PC-9 (cell line): Measurements from ENCODE around the gene ZNF808. TPM values are rescaled to one million over a fixed set of nuclear protein-coding genes. Genes with fewer than 3 reads are reported as not detected.
"Not testable (repeated sequence)": the region's sequence is repeated elsewhere in the genome, so short reads cannot be mapped to it uniquely, and the experiment has no call there.

Experiments
- BruUV-seq: library from RNA; stranded (reverse); fragments of 400-500 nt; replicated peaks from 2 replicates; lab custom pipeline; 2021; lab: Mats Ljungman, UMichigan
- CTCF ChIA-PET: fragments of 300-600 bp; sonication (Branson Sonifier 250); formaldehyde crosslinking; loops from one replicate; lab custom pipeline; 2022; ENCODE audit warnings: antibody characterized with exemption; lab: Charles Lee
- POLR2A ChIA-PET: fragments of 300-600 bp; sonication (Branson Sonifier 250); formaldehyde crosslinking; loops from one replicate; lab custom pipeline; 2022; ENCODE audit warnings: antibody characterized with exemption; ENCODE audit not compliant: unreplicated experiment; lab: Charles Lee
- DNase-seq, 2 experiments: peaks; one replicate each; pipeline versions ENCODE4 v3.0.0 to v3.0.0-alpha.2; 2015 to 2022; ENCODE audit warnings: mixed read lengths in 1 of 2
- H2AFZ ChIP-seq: fragments of 200-600 bp; sonication (generic); 2 replicates; pipeline ENCODE4 v1.8.1; 2017; ENCODE audit warnings: antibody characterized with exemption
- H3F3A ChIP-seq: fragments of 200-600 bp; sonication (generic); 2 replicates; pipeline ENCODE4 v1.8.1; 2017; ENCODE audit warnings: antibody characterized with exemption, mild to moderate bottlenecking, low read depth; ENCODE audit not compliant: insufficient read depth
- H3K27ac ChIP-seq: fragments of 200-600 bp; sonication (generic); 2 replicates; pipeline ENCODE4 v1.6.1; 2016; ENCODE audit warnings: mixed run types
- H3K27me3 ChIP-seq: fragments of 200-600 bp; sonication (generic); 2 replicates; pipeline ENCODE4 v1.6.1; 2016; ENCODE audit warnings: low read depth, mixed run types; ENCODE audit not compliant: insufficient read depth
- H3K36me3 ChIP-seq: fragments of 200-600 bp; sonication (generic); 2 replicates; pipeline ENCODE4 v1.6.1; 2016; ENCODE audit warnings: low read depth, mixed run types
- H3K4me1 ChIP-seq: fragments of 200-600 bp; sonication (generic); replicated peaks from 2 replicates; pipeline ENCODE4 v1.6.1; 2016; ENCODE audit warnings: mixed run types; ENCODE audit not compliant: insufficient read depth
- H3K4me2 ChIP-seq: fragments of 200-600 bp; sonication (generic); 2 replicates; pipeline ENCODE4 v1.6.1; 2017; ENCODE audit warnings: mixed run types
- H3K4me3 ChIP-seq: fragments of 200-600 bp; sonication (generic); 2 replicates; pipeline ENCODE4 v1.6.1; 2016; ENCODE audit warnings: mixed run types
- H3K79me2 ChIP-seq: fragments of 200-600 bp; sonication (generic); 2 replicates; pipeline ENCODE4 v1.6.1; 2017; ENCODE audit warnings: low read depth, mixed run types
- H3K9me2 ChIP-seq: fragments of 200-600 bp; sonication (generic); 2 replicates; pipeline ENCODE4 v1.8.1; 2017; ENCODE audit warnings: mild to moderate bottlenecking; ENCODE audit not compliant: insufficient read depth
- H3K9me3 ChIP-seq: fragments of 200-600 bp; sonication (generic); 2 replicates; pipeline ENCODE4 v1.8.1; 2016; ENCODE audit warnings: low read depth; ENCODE audit not compliant: insufficient read depth
- H4K20me1 ChIP-seq: fragments of 200-600 bp; sonication (generic); 2 replicates; pipeline ENCODE4 v1.8.1; 2017; ENCODE audit not compliant: insufficient read depth
- EZH2 ChIP-seq: fragments of 200-600 bp; sonication (generic); IDR thresholded peaks from 2 replicates; pipeline ENCODE4 v1.8.0; 2017; ENCODE audit warnings: antibody characterized with exemption, low read depth
- intact Hi-C: fragments of 100-400 bp; cut with micrococcal nuclease; formaldehyde crosslinking; loops from one replicate; pipeline ENCODE4 v1.10.0; 2022; ENCODE audit not compliant: unreplicated experiment
- total RNA-seq: library from RNA; stranded (reverse); gene quantifications from 2 replicates; pipeline ENCODE4 v1.2.3, GENCODE V29; 2021
- TF ChIP-seq, protein P1 (sequence below): fragments of 200-600 bp; sonication (generic); conservative IDR thresholded peaks from 2 replicates; pipeline ENCODE4 v1.6.1; 2017; ENCODE audit warnings: mixed run types, antibody characterized with exemption, mild to moderate bottlenecking, moderate library complexity

The ZNF808 gene
- total RNA-seq, 1 experiment from 2014 or later: 26.6 TPM

DNA sequence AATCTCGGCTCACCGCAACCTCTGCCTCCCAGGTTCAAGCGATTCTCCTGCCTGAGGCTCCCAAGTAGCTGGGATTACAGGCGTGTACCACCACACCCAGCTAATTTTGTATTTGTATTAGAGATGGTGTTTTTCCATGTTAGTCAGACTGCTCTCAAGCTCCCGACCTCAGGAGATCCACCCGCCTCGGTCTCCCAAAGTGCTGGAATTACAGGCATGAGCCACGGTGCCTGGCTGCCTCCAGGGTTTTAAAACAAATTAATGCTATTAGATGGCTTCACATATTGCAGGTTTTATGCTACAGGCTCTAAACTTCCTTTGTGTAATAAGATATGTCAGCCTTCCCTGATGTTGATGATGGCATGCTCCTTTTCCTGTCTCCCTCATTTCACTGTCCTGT, 34.1 kb downstream of the ZNF808 start:
- CTCF ChIA-PET, H3K79me2 ChIP-seq, BruUV-seq, H4K20me1 ChIP-seq, DNase-seq, intact Hi-C loops, H2AFZ ChIP-seq, POLR2A ChIA-PET, H3K9me2 ChIP-seq, H3K4me2 ChIP-seq, H3K4me1 ChIP-seq, H3K4me3 ChIP-seq, H3K27me3 ChIP-seq, H3K27ac ChIP-seq, H3F3A ChIP-seq: not testable (repeated sequence)
- peaks cover 27% of the 10 kb centered on the region for H3K36me3 ChIP-seq
- H3K9me3 ChIP-seq: peaks cover 73% of the 10 kb centered on the region

DNA sequence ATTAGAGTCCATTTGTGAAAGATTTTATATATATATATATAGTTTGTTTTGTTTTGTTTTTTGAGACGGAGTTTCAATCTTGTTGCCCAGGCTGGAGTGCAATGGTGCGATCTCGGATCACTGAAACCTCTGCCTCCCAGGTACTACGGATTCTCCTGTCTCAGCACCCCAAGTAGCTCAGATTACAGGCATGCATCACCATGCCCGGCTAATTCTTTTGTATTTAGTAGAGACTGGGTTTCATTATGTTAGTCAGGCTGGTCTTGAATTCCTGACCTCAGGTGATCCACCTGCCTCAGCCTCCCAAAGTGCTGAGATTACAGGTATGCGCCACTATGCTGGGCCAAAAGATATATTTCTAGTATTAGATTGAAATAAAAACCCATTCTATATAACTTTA, 38.7 kb downstream of the ZNF808 start:
- Histone ChIP-seq H2AFZ (no peak overlapping the region), H4K20me1 (no peaks in the 10 kb centered on the region), H3K27me3 (no peaks in the 10 kb centered on the region), H3K9me2 (no peaks in the 10 kb centered on the region), H3K36me3 (peaks cover 6% of the 10 kb centered on the region), H3K4me1 (peaks cover 9% of the 10 kb centered on the region), H3F3A (0 out of 2 replicates have a peak, but pooled peaks cover 3% of the 10 kb centered on the region), H3K4me3 (no peak overlapping the region), H3K27ac (no peak overlapping the region), H3K79me2 (peaks cover 8% of the 10 kb centered on the region), H3K4me2 (no peak overlapping the region), H3K9me3 (peaks cover 62% of the 10 kb centered on the region)
- no TSS peak for BruUV-seq
- ChIA-PET CTCF (interaction anchor here (0.6 kb wide), 1 partner anchor 1583 kb away, joined by 6 read pairs; no protein-coding TSS in a partner anchor), POLR2A (interaction anchor here (0.7 kb wide), 1 partner anchor 996 kb away, joined by 6 read pairs; no protein-coding TSS in a partner anchor)
- no peak for TF ChIP-seq EZH2
- TF ChIP-seq, protein P1, sequence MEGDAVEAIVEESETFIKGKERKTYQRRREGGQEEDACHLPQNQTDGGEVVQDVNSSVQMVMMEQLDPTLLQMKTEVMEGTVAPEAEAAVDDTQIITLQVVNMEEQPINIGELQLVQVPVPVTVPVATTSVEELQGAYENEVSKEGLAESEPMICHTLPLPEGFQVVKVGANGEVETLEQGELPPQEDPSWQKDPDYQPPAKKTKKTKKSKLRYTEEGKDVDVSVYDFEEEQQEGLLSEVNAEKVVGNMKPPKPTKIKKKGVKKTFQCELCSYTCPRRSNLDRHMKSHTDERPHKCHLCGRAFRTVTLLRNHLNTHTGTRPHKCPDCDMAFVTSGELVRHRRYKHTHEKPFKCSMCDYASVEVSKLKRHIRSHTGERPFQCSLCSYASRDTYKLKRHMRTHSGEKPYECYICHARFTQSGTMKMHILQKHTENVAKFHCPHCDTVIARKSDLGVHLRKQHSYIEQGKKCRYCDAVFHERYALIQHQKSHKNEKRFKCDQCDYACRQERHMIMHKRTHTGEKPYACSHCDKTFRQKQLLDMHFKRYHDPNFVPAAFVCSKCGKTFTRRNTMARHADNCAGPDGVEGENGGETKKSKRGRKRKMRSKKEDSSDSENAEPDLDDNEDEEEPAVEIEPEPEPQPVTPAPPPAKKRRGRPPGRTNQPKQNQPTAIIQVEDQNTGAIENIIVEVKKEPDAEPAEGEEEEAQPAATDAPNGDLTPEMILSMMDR: no peak
- intact Hi-C loops: no loop called here
- no peak for DNase-seq

DNA sequence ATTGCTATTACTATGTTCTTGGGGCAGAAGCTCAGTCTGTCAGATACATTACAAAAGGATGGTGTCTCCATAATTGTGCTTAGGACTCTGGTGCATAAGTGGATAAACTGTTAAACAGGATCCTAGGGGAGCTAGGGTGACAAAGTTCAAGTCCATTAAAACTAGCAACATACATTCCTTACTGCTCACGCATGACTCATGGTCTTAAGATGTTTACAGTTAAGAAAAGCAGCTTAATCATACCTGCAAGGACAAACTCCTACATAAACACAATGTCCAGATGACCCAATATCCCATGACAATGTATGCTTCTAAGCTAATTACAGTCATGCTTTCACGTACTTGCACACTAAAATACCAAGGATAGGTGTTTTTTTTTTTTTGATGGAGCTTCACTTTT, 39.1 kb downstream of the ZNF808 start:
- H4K20me1 ChIP-seq: no peaks in the 10 kb centered on the region
- H3F3A ChIP-seq: 0 out of 2 replicates have a peak, but pooled peaks cover 3% of the 10 kb centered on the region
- peaks cover 57% of the 10 kb centered on the region for H3K9me3 ChIP-seq
- intact Hi-C loops: no loop called here
- no peaks in the 10 kb centered on the region for H3K27me3 ChIP-seq
- BruUV-seq: no TSS peak
- no peaks in the 10 kb centered on the region for H3K9me2 ChIP-seq
- CTCF ChIA-PET: interaction anchor here (0.6 kb wide), 1 partner anchor 1584 kb away, joined by 6 read pairs; no protein-coding TSS in a partner anchor
- H3K4me2 ChIP-seq: no peak overlapping the region
- H3K4me1 ChIP-seq: peaks cover 9% of the 10 kb centered on the region
- peaks cover 6% of the 10 kb centered on the region for H3K36me3 ChIP-seq
- POLR2A ChIA-PET: interaction anchor here (0.6 kb wide), 1 partner anchor 396 kb away, joined by 3 read pairs; the partner anchor contains the start of gene ZNF816
- TF ChIP-seq, protein P1: no peak
- TF ChIP-seq EZH2: no peak
- H3K27ac ChIP-seq: no peak overlapping the region
- no peak overlapping the region for H3K4me3 ChIP-seq
- H3K79me2 ChIP-seq: peaks cover 9% of the 10 kb centered on the region
- H2AFZ ChIP-seq: no peak overlapping the region
- DNase-seq: peak in 1 of 2 experiments; percentile 77

DNA sequence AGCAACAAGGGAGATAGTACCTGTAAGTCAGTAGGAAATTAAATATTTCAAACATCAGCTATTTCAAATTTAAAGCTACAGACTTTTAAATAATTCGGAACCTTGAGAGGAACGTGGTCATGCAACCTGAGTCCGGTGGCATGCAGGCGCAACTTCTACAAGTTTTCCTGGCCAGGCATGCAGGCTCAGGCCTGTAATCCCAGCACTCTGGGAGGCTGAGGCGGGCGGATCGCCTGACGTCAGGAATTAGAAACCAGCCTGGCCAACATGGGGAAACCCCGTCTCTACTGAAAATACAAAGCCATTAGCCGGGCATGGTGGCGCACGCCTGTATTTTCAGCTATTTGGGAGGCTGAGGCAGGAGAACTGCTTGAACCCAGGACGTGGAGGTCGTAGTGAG, 40.5 kb downstream of the ZNF808 start:
- Histone ChIP-seq H3K9me2 (no peaks in the 10 kb centered on the region), H4K20me1 (no peaks in the 10 kb centered on the region), H3K9me3 (peaks cover 49% of the 10 kb centered on the region), H3K4me1 (peaks cover 9% of the 10 kb centered on the region), H3K4me2 (no peak overlapping the region), H3F3A (0 out of 2 replicates have a peak, but pooled peaks cover 3% of the 10 kb centered on the region), H3K79me2 (peaks cover 9% of the 10 kb centered on the region), H2AFZ (no peak overlapping the region), H3K36me3 (peaks cover 19% of the 10 kb centered on the region), H3K4me3 (no peak overlapping the region), H3K27me3 (no peaks in the 10 kb centered on the region), H3K27ac (no peak overlapping the region)
- TF ChIP-seq, protein P1: no peak
- TF ChIP-seq EZH2: no peak
- no peak for DNase-seq
- intact Hi-C loops: no loop called here
- CTCF ChIA-PET: no interaction called here
- POLR2A ChIA-PET: no interaction called here
- no TSS peak for BruUV-seq

DNA sequence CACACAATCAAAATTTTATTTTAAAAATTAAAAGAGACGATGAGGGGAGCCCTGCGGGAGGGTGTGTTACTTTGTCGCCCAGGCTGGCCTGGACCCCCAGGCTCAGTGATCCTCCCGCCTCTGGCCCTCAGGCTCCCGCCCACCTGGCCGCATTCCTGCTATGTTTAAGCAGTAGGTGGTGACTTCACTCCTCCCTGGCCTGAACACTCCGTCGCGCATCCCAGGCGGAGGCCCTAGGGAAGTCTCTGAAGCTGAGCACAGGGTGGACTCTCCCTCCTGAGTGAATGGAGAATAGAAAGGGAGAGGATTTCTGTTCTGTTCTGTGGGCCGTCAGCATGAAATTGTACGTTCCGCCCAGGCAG, 42.2 kb downstream of the ZNF808 start:
- H2AFZ ChIP-seq: peak overlapping the region; percentile 90
- intact Hi-C loops, H3K27me3 ChIP-seq, CTCF ChIA-PET, H3K27ac ChIP-seq, DNase-seq, POLR2A ChIA-PET, H3F3A ChIP-seq, H4K20me1 ChIP-seq, H3K9me2 ChIP-seq, H3K4me1 ChIP-seq, H3K79me2 ChIP-seq: not testable (repeated sequence)
- H3K36me3 ChIP-seq: peaks cover 31% of the 10 kb centered on the region
- H3K9me3 ChIP-seq: peaks cover 38% of the 10 kb centered on the region
- BruUV-seq: TSS peak; percentile 85
- peak overlapping the region; percentile 81 for H3K4me3 ChIP-seq
- peak overlapping the region; percentile 93 for H3K4me2 ChIP-seq
